ENCODE measurements around the gene TRERF1. TPM values are rescaled to one million over a fixed set of nuclear protein-coding genes. Genes with fewer than 3 reads are reported as not detected.

TRERF1 gene
- total RNA-seq, 4 donors from 2014 or later = 2.5 to 8.0 (median 3.4) TPM

DNA sequence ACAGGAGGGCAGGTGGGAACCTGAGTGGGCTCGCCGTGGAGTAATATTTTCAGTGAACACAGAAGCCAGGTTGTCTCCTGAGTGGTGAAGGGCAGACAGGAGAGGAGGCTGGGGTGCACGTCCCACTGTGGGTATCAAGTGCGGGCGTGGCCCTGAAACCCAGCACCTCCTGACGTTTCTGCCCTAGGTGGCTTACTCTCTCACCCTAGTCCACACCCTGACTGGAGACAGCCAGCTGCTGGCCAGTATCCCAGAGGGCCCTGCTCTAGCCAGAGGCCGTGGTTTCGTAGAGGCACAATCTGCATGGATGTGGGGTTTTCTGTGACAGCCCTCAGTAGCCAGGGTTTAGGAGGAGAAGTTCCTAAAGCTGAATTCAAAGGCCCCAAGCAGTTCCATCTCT is 86.7 kb downstream of the TRERF1 start:
- intact Hi-C loops (cut with DNase I; ENCODE audit: low total_unique reads) = no loop called here
- H3K9me3 ChIP-seq = no peaks in the 10 kb centered on the region
- WGBS, 2 donors (ENCODE audit: low coverage in 1 of 2) = 62 to 81% methylated on average over 2 to 8 of the region's 8 CpGs
- no peak for TF ChIP-seq POLR2A (IDR thresholded peaks at IDR 0.05)
- TF ChIP-seq POLR2AphosphoS5 (IDR thresholded peaks at IDR 0.05) = no peak
- TF ChIP-seq, protein P1, sequence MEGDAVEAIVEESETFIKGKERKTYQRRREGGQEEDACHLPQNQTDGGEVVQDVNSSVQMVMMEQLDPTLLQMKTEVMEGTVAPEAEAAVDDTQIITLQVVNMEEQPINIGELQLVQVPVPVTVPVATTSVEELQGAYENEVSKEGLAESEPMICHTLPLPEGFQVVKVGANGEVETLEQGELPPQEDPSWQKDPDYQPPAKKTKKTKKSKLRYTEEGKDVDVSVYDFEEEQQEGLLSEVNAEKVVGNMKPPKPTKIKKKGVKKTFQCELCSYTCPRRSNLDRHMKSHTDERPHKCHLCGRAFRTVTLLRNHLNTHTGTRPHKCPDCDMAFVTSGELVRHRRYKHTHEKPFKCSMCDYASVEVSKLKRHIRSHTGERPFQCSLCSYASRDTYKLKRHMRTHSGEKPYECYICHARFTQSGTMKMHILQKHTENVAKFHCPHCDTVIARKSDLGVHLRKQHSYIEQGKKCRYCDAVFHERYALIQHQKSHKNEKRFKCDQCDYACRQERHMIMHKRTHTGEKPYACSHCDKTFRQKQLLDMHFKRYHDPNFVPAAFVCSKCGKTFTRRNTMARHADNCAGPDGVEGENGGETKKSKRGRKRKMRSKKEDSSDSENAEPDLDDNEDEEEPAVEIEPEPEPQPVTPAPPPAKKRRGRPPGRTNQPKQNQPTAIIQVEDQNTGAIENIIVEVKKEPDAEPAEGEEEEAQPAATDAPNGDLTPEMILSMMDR (IDR thresholded peaks at IDR 0.05) = no peak
- no peak for TF ChIP-seq EP300 (IDR thresholded peaks at IDR 0.05; ENCODE audit: low read depth)
- H3K27me3 ChIP-seq = no peaks in the 10 kb centered on the region
- DNase-seq = no peak
- peaks cover 3 to 37% (median 17%) of the 10 kb centered on the region in 4 donors for H3K4me1 ChIP-seq
- in situ Hi-C loops (cut with MboI; ENCODE audit: low pct_ligation_motif_present in 1 of 4, low pct_unique_long_range_greater_than_20kb in 1 of 4, low sequenced_read_pairs in 3 of 4) = no loop called here
- no peak overlapping the region for H3K4me3 ChIP-seq
- H3K36me3 ChIP-seq = no peaks in the 10 kb centered on the region
- no peak overlapping the region for H3K27ac ChIP-seq

DNA sequence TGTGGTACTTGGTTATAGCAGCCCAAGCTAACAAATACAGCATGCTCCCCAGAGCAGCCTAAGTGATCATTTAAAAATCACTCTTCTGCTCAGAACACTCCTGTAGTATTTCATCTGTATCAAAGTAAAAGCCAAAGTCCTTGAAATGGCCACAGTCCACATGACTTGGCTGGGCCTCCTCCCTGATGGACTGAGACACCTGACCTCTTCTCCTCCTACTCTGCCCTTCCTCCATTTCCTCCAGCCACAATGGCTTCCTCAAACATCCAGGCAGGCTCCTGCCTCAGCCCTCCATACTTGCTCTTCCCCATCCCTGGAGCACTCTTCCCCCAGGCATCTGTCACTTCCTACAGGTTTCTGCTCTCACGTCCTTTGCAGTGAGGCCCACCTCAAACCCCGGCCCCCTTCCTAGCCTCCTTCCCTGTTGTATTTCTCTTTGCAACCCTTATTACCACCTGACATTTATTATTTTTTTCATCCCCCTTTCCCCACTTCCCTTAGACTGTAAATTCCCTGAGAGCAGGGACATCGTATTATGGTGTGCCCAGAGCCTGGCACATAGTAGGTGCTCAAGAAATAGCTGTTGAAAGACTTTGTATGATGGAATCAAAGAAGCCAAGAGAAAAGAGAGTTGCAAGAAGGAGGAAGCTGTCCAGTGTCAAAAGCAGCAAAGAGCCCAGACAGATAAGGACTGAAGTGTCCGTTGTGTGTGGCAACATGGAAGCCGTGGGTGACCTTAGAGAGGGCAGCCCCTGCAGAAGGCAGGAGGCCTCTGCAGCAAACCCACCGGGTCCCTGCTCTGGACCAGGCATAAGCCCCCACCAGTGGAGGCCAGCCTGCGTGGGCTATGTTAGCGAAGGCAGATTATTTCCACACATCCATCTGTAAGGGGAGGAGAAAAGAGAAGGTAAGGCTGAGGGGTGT is 87.5 kb downstream of the TRERF1 start:
- in situ Hi-C loops (cut with MboI; ENCODE audit: low pct_ligation_motif_present in 1 of 4, low pct_unique_long_range_greater_than_20kb in 1 of 4, low sequenced_read_pairs in 3 of 4) = no loop called here
- intact Hi-C loops (cut with DNase I; ENCODE audit: low total_unique reads) = no loop called here
- DNase-seq = no peak

DNA sequence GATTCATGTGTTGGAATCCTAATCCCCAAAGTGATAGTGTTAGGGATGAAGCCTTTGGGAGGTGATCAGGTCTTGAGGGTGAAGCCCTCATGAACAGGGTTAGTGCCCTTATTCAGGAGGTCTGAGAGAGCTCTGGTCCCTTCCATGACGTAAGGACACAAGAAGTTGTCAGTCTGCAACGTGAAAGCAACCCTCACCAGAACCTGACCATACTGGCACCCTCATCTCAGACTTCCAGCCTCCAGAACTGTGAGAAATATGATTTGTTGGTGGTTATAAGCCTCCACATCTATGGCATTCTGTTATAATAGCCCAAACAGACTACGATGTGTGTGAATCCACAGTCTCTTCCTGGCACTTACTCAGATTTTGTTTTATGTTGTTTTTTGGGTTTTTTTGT is 90.7 kb downstream of the TRERF1 start:
- no peak for DNase-seq
- no peak for TF ChIP-seq EP300 (IDR thresholded peaks at IDR 0.05; ENCODE audit: low read depth)
- TF ChIP-seq, protein P1 (IDR thresholded peaks at IDR 0.05) = no peak
- TF ChIP-seq POLR2AphosphoS5 (IDR thresholded peaks at IDR 0.05) = no peak
- no peak for TF ChIP-seq POLR2A (IDR thresholded peaks at IDR 0.05)
- H3K27me3 ChIP-seq = no peaks in the 10 kb centered on the region
- WGBS, 2 donors (ENCODE audit: low coverage in 1 of 2) = 90 to 100% methylated on average over 1 to 3 of the region's 3 CpGs
- H3K36me3 ChIP-seq = no peaks in the 10 kb centered on the region
- H3K4me1 ChIP-seq = peaks cover 0 to 4% (median 4%) of the 10 kb centered on the region in 4 donors
- in situ Hi-C loops (cut with MboI; ENCODE audit: low pct_ligation_motif_present in 1 of 4, low pct_unique_long_range_greater_than_20kb in 1 of 4, low sequenced_read_pairs in 3 of 4) (no loop called here), intact Hi-C loops (cut with DNase I; ENCODE audit: low total_unique reads) (no loop called here)
- no peak overlapping the region for H3K27ac ChIP-seq
- no peaks in the 10 kb centered on the region for H3K9me3 ChIP-seq
- no peak overlapping the region for H3K4me3 ChIP-seq

More for the DNA sequence above, 87.5 kb downstream of the TRERF1 start:
- TF ChIP-seq POLR2A (IDR thresholded peaks at IDR 0.05) (no peak), EP300 (IDR thresholded peaks at IDR 0.05; ENCODE audit: low read depth) (no peak), POLR2AphosphoS5 (IDR thresholded peaks at IDR 0.05) (no peak)
- TF ChIP-seq, protein P1 (IDR thresholded peaks at IDR 0.05) = no peak
- WGBS, 2 donors (ENCODE audit: low coverage in 1 of 2) = 94 to 95% methylated on average over 3 to 8 of the region's 8 CpGs
- no peaks in the 10 kb centered on the region for H3K36me3 ChIP-seq
- H3K4me1 ChIP-seq = peaks cover 3 to 29% (median 10%) of the 10 kb centered on the region in 4 donors
- H3K9me3 ChIP-seq = no peaks in the 10 kb centered on the region
- H3K4me3 ChIP-seq = no peak overlapping the region
- H3K27me3 ChIP-seq = no peaks in the 10 kb centered on the region
- no peak overlapping the region for H3K27ac ChIP-seq

DNA sequence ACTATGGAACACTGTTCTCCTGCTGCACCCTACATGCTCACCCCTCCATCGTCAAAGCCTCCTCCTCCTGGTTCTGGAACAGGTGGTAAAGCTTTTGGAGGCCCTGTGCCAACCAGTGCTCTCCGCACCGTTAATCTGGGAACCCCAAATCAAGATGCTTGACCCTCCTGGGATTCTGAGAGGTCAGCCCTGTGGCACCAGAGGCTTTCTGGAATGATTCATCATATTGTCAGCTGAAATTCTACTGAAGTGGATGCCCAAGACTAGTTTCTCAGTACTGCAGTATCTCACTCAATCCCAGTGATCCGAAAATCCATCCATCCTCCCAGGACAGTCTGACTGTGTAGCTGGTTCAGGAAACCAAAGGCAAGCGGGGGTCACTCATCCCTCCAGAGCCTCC is 92.7 kb downstream of the TRERF1 start:
- 89% methylated on average over 3 of the region's 5 CpGs; no CpG with 5 or more reads in 1 of the 2 donors for WGBS, 2 donors (ENCODE audit: low coverage in 1 of 2)
- H3K36me3 ChIP-seq = no peaks in the 10 kb centered on the region
- no peaks in the 10 kb centered on the region for H3K27me3 ChIP-seq
- intact Hi-C loops (cut with DNase I; ENCODE audit: low total_unique reads) = no loop called here
- H3K9me3 ChIP-seq = no peaks in the 10 kb centered on the region
- H3K27ac ChIP-seq = no peak overlapping the region
- H3K4me3 ChIP-seq = no peak overlapping the region
- DNase-seq = no peak
- H3K4me1 ChIP-seq = no peaks in the 10 kb centered on the region
- TF ChIP-seq EP300 (IDR thresholded peaks at IDR 0.05; ENCODE audit: low read depth) (no peak), POLR2A (IDR thresholded peaks at IDR 0.05) (no peak), POLR2AphosphoS5 (IDR thresholded peaks at IDR 0.05) (no peak)
- TF ChIP-seq, protein P1 (IDR thresholded peaks at IDR 0.05) = no peak
- in situ Hi-C loops (cut with MboI; ENCODE audit: low pct_ligation_motif_present in 1 of 4, low pct_unique_long_range_greater_than_20kb in 1 of 4, low sequenced_read_pairs in 3 of 4) = no loop called here

Data from transverse colon (tissue), 4 donors.